Suppressor macrophage treated with lipopolysaccharide for 4 hours (primary cell): ENCODE measurements around the gene INAFM2.

ENCODE experiments used
- DNase-seq: peaks from one replicate; pipeline ENCODE4 v3.0.0-alpha.2; 2020

INAFM2 gene

GRCh38 chr15:40365624-40366456 is 42.3 kb downstream of the INAFM2 start:
- no peak for DNase-seq

DNA sequence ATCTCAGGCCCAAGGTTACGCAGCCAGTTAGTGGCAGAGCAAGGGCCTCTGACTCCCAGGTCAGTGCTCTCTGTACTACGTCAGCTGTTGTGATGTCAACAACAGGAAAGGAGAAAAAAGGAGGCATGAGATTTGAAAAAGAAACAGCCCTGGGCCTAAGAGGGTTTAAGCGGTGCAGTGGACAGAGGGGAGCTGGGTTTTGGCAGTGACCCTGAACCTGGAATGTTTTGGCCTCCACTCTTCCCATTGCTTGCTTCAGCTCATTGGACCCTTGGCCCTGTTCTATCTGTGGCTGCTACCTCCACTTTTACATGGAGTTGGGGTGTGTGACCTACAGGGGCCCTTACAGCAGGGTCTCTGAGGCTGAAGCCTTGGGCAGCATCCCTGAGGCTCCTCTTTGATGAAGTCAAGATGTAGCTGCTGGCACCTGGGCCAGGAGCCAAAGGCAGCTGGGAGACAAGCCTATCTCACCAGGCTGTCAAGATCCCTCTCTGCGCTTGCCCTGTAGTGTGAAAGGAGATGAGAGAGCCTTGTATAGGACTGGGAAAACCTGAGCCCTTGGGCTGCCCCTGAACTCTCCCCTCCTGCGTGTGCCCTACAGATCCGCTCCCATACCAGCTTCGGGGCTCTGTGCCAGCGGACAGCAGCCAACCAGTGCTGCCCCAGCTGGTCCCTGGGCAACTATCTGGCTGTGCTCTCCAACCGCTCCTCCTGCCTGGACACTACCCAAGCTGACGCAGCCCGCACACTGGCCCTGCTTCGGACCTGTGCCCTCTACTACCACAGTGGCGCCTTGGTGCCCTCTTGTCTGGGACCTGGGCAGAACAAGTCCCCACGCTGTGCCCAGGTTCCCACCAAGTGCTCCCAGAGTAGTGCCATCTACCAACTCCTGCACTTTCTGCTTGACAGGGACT is 43.2 kb downstream of the INAFM2 start:
- no peak for DNase-seq

GRCh38 chr15:40367371-40367685 is 43.8 kb downstream of the INAFM2 start:
- no peak for DNase-seq

GRCh38 chr15:40367686-40368611 is 44.5 kb downstream of the INAFM2 start:
- DNase-seq: peak; percentile 92

GRCh38 chr15:40368719-40369473 is 45.4 kb downstream of the INAFM2 start:
- DNase-seq: no peak

- no peak for DNase-seq
Measured at GRCh38 chr15:40369474-40369869, 46.0 kb downstream of the INAFM2 start.

- no peak for DNase-seq
Measured at GRCh38 chr15:40369971-40370370, 46.5 kb downstream of the INAFM2 start.

- DNase-seq: peak; percentile 47
Measured at GRCh38 chr15:40372981-40373380, 49.5 kb downstream of the INAFM2 start.
